ENCODE data around the gene C1RL. TPM values are rescaled to one million over a fixed set of nuclear protein-coding genes. Genes with fewer than 3 reads are reported as not detected.
A peak's percentile ranks its signal among the peaks of the same experiment; 100 is the strongest.

Gene C1RL
- total RNA-seq, 1 experiment from 2014 or later = 2.4 TPM

DNA sequence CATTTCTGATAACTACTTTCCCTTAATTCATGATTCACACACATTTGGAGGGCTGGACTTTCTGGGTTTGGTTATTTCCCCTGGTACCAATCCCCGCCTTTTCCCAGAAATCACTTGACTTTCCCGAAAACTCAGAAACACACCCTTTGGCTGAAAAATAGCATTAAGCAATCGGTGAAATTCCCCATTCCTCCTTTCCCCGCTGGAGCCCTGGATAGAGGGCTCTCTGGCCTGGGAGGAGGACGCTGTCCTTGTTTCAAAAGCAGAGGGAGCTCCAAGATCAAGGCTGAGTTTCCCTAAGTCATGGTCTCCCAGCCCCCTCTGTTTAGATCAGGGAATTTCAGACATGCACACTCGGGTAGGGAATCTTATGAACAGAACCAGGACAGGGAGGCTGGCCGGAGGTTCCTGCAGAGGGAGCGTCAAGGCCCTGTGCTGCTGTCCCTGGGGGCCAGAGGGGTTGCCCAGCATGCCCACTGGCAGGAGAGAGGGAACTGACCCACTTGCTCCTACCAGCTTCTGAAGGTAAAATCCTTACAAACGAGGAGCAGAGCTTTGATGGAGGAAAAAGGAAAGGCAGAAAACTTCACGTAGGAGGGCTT lies 48.6 kb downstream of the C1RL start, which contains the start of gene C1S:
Gene C1S (plus strand): TSS at position 366 of the 602 bp plus-strand sequence. CDS start 1,195 bp downstream, outside the sequence.
- peak; percentile 42 for DNase-seq (ENCODE audit: low spot score)

GRCh38 chr12:7059780-7060179 lies 49.2 kb downstream of the C1RL start:
- ChIA-PET CTCF (no interaction called here), POLR2A (ENCODE audit: low non-redundant PET) (no interaction called here)
- H3K27ac ChIP-seq (ENCODE audit: low read depth, low read length, poor library complexity, severe bottlenecking) = no peak overlapping the region
- no peak for DNase-seq (ENCODE audit: low spot score)
- no peaks in the 10 kb centered on the region for H3K9me3 ChIP-seq (ENCODE audit: low read depth, low read length, poor library complexity, severe bottlenecking)
- no peaks in the 10 kb centered on the region for H3K36me3 ChIP-seq (ENCODE audit: insufficient read depth, low read length, poor library complexity, severe bottlenecking)
- H3K4me1 ChIP-seq (ENCODE audit: insufficient read depth, low read length, poor library complexity, severe bottlenecking) = no peaks in the 10 kb centered on the region
- intact Hi-C loops (cut with micrococcal nuclease; ENCODE audit: unreplicated experiment) = no loop called here
- TF ChIP-seq EZH2 (IDR thresholded peaks at IDR 0.05; ENCODE audit: borderline replicate concordance, low read depth, low read length, poor library complexity, severe bottlenecking) = no peak
- TF ChIP-seq, protein P1, sequence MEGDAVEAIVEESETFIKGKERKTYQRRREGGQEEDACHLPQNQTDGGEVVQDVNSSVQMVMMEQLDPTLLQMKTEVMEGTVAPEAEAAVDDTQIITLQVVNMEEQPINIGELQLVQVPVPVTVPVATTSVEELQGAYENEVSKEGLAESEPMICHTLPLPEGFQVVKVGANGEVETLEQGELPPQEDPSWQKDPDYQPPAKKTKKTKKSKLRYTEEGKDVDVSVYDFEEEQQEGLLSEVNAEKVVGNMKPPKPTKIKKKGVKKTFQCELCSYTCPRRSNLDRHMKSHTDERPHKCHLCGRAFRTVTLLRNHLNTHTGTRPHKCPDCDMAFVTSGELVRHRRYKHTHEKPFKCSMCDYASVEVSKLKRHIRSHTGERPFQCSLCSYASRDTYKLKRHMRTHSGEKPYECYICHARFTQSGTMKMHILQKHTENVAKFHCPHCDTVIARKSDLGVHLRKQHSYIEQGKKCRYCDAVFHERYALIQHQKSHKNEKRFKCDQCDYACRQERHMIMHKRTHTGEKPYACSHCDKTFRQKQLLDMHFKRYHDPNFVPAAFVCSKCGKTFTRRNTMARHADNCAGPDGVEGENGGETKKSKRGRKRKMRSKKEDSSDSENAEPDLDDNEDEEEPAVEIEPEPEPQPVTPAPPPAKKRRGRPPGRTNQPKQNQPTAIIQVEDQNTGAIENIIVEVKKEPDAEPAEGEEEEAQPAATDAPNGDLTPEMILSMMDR (conservative IDR thresholded peaks at IDR 0.05; ENCODE audit: low read depth, low read length) = no peak
- no peak overlapping the region for H3K4me3 ChIP-seq (ENCODE audit: low read depth, low read length, poor library complexity, severe bottlenecking)
- H3K27me3 ChIP-seq (replicated peaks; ENCODE audit: insufficient read depth, low read depth, low read length, poor library complexity) = no peaks in the 10 kb centered on the region
- BruUV-seq (replicated peaks) = no TSS peak

More for the DNA sequence above, 48.6 kb downstream of the C1RL start, which contains the start of gene C1S:
- Histone ChIP-seq H3K9me3 (ENCODE audit: low read depth, low read length, poor library complexity, severe bottlenecking) (no peaks in the 10 kb centered on the region), H3K27me3 (replicated peaks; ENCODE audit: insufficient read depth, low read depth, low read length, poor library complexity) (no peaks in the 10 kb centered on the region), H3K36me3 (ENCODE audit: insufficient read depth, low read length, poor library complexity, severe bottlenecking) (no peaks in the 10 kb centered on the region), H3K27ac (ENCODE audit: low read depth, low read length, poor library complexity, severe bottlenecking) (no peak within 1 kb of the TSS), H3K4me1 (ENCODE audit: insufficient read depth, low read length, poor library complexity, severe bottlenecking) (no peaks in the 10 kb centered on the region), H3K4me3 (ENCODE audit: low read depth, low read length, poor library complexity, severe bottlenecking) (no peak within 1 kb of the TSS)
- ChIA-PET CTCF (no interaction called here), POLR2A (ENCODE audit: low non-redundant PET) (no interaction called here)
- intact Hi-C loops (cut with micrococcal nuclease; ENCODE audit: unreplicated experiment) = no loop called here
- BruUV-seq (replicated peaks) = no TSS peak
- TF ChIP-seq EZH2 (IDR thresholded peaks at IDR 0.05; ENCODE audit: borderline replicate concordance, low read depth, low read length, poor library complexity, severe bottlenecking) = no peak
- TF ChIP-seq, protein P1 (conservative IDR thresholded peaks at IDR 0.05; ENCODE audit: low read depth, low read length) = peak; percentile 40

DNA sequence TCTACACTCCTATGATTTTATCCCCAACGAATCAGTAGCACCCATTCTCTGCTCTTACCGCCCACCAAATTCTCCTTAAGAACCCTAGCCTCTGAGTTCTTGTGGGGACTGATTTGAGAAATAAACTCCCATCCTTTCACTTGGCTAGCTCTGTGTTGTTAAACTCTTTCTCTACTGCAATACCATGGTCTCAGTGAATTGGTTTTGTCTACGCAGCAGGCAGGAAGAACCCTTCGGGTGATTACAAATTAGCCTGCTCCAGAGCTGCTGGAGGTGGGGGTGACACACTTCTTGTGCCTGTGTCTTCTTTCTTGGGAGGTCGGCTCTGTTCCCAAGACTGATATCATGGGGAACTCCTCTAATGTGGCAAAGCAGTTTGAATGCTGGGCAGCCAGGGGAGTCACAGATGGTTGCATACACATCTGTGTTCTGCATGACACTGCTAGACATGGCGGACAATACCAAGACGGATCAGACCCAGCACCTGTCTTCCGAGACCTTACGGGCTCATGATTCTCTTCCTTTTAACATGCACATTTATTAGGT lies 50.1 kb downstream of the C1RL start:
- ChIA-PET CTCF (no interaction called here), POLR2A (ENCODE audit: low non-redundant PET) (no interaction called here)
- H3K4me3 ChIP-seq (ENCODE audit: low read depth, low read length, poor library complexity, severe bottlenecking) = no peak overlapping the region
- no TSS peak for BruUV-seq (replicated peaks)
- no peak for TF ChIP-seq EZH2 (IDR thresholded peaks at IDR 0.05; ENCODE audit: borderline replicate concordance, low read depth, low read length, poor library complexity, severe bottlenecking)
- TF ChIP-seq, protein P1 (conservative IDR thresholded peaks at IDR 0.05; ENCODE audit: low read depth, low read length) = no peak
- no peaks in the 10 kb centered on the region for H3K36me3 ChIP-seq (ENCODE audit: insufficient read depth, low read length, poor library complexity, severe bottlenecking)
- no peaks in the 10 kb centered on the region for H3K4me1 ChIP-seq (ENCODE audit: insufficient read depth, low read length, poor library complexity, severe bottlenecking)
- no peaks in the 10 kb centered on the region for H3K9me3 ChIP-seq (ENCODE audit: low read depth, low read length, poor library complexity, severe bottlenecking)
- H3K27me3 ChIP-seq (replicated peaks; ENCODE audit: insufficient read depth, low read depth, low read length, poor library complexity) = no peaks in the 10 kb centered on the region
- DNase-seq (ENCODE audit: low spot score) = no peak
- intact Hi-C loops (cut with micrococcal nuclease; ENCODE audit: unreplicated experiment) = no loop called here
- H3K27ac ChIP-seq (ENCODE audit: low read depth, low read length, poor library complexity, severe bottlenecking) = no peak overlapping the region

All from A673 (cell line).